DOHH2 (cell line): ENCODE results near the gene TLL2.
"Not testable (repeated sequence)": the region's sequence is repeated elsewhere in the genome, so short reads cannot be mapped to it uniquely, and the experiment has no call there.

Experiments used
- H3F3A ChIP-seq: fragments of 200-600 bp; sonication (generic), shearing (Covaris generic); 2 replicates; pipeline ENCODE4 v1.6.0; 2016; ENCODE audit warnings: antibody characterized with exemption, mild to moderate bottlenecking; ENCODE audit not compliant: control insufficient read depth, insufficient read depth
- H3K27ac ChIP-seq: fragments of 200-600 bp; sonication (generic); 2 replicates; pipeline ENCODE4 v1.5.1; 2014; ENCODE audit warnings: low read depth, mild to moderate bottlenecking, low read length, moderate library complexity
- H3K27me3 ChIP-seq: fragments of 200-600 bp; sonication (generic); 2 replicates; pipeline ENCODE4 v1.6.1; 2014; ENCODE audit warnings: mild to moderate bottlenecking, low read length, mixed read lengths; ENCODE audit not compliant: control insufficient read depth
- H3K36me3 ChIP-seq: fragments of 200-600 bp; sonication (generic); 2 replicates; pipeline ENCODE4 v1.6.1; 2014; ENCODE audit warnings: mild to moderate bottlenecking, low read length, moderate library complexity, mixed read lengths; ENCODE audit not compliant: control insufficient read depth
- H3K4me1 ChIP-seq: fragments of 200-600 bp; sonication (generic); 2 replicates; pipeline ENCODE4 v1.6.1; 2014; ENCODE audit warnings: mild to moderate bottlenecking, low read length, mixed read lengths; ENCODE audit not compliant: control insufficient read depth
- H3K4me2 ChIP-seq: fragments of 200-600 bp; sonication (generic); 2 replicates; pipeline ENCODE4 v1.6.0; 2014; ENCODE audit warnings: mild to moderate bottlenecking, low read length, moderate library complexity
- H3K4me3 ChIP-seq: fragments of 200-600 bp; sonication (generic); 2 replicates; pipeline ENCODE4 v1.5.1; 2014; ENCODE audit warnings: mild to moderate bottlenecking, low read length, mixed read lengths
- H3K79me2 ChIP-seq: fragments of 200-600 bp; sonication (generic); 2 replicates; pipeline ENCODE4 v1.6.1; 2014; ENCODE audit warnings: mild to moderate bottlenecking, low read length, mixed read lengths; ENCODE audit not compliant: control insufficient read depth
- H3K9me2 ChIP-seq: fragments of 200-600 bp; sonication (generic); replicated peaks from 2 replicates; pipeline ENCODE4 v1.6.1; 2014; ENCODE audit warnings: mild to moderate bottlenecking, low read length, mixed read lengths; ENCODE audit not compliant: control insufficient read depth
- H3K9me3 ChIP-seq: fragments of 200-600 bp; sonication (generic); 2 replicates; pipeline ENCODE4 v1.6.1; 2014; ENCODE audit warnings: antibody characterized with exemption, low read length, mixed read lengths; ENCODE audit not compliant: control insufficient read depth, insufficient read depth
- H4K20me1 ChIP-seq: fragments of 200-600 bp; sonication (generic); 2 replicates; pipeline ENCODE4 v1.6.0; 2014; ENCODE audit warnings: low read depth, mild to moderate bottlenecking, antibody characterized with exemption, low read length, moderate library complexity; ENCODE audit not compliant: control insufficient read depth, insufficient read depth
- CTCF ChIP-seq: fragments of 200-600 bp; sonication (generic); IDR thresholded peaks from one replicate; pipeline ENCODE4 v1.5.1; 2014; ENCODE audit warnings: antibody characterized with exemption, mild to moderate bottlenecking, low read depth, low read length; ENCODE audit not compliant: poor library complexity, severe bottlenecking
- EZH2phosphoT487 ChIP-seq: fragments of 200-600 bp; sonication (generic); IDR thresholded peaks from 2 replicates; pipeline ENCODE4 v1.6.1; 2017; ENCODE audit warnings: borderline replicate concordance, mild to moderate bottlenecking, antibody characterized with exemption, low read length, moderate library complexity, mixed read lengths

The TLL2 gene

GRCh38 chr10:96556003-96556402 is 42.3 kb upstream of the TLL2 start:
- no peaks in the 10 kb centered on the region for H3F3A ChIP-seq
- no peaks in the 10 kb centered on the region for H3K79me2 ChIP-seq
- H3K4me3 ChIP-seq: no peak overlapping the region
- no peak overlapping the region for H3K27ac ChIP-seq
- H3K27me3 ChIP-seq: no peaks in the 10 kb centered on the region
- H3K4me1 ChIP-seq: no peaks in the 10 kb centered on the region
- no peaks in the 10 kb centered on the region for H4K20me1 ChIP-seq
- no peaks in the 10 kb centered on the region for H3K9me3 ChIP-seq
- no peak overlapping the region for H3K4me2 ChIP-seq
- no peaks in the 10 kb centered on the region for H3K9me2 ChIP-seq
- H3K36me3 ChIP-seq: peaks cover 81% of the 10 kb centered on the region
- no peak for TF ChIP-seq EZH2phosphoT487
- TF ChIP-seq CTCF: peak; percentile 55

- Histone ChIP-seq H3K36me3 (peaks cover 82% of the 10 kb centered on the region), H3K9me2 (no peaks in the 10 kb centered on the region), H3K27ac (no peak overlapping the region), H3K79me2 (no peaks in the 10 kb centered on the region), H3K4me3 (no peak overlapping the region), H3K4me1 (no peaks in the 10 kb centered on the region), H4K20me1 (no peaks in the 10 kb centered on the region), H3K27me3 (no peaks in the 10 kb centered on the region), H3K4me2 (no peak overlapping the region), H3K9me3 (no peaks in the 10 kb centered on the region), H3F3A (no peaks in the 10 kb centered on the region)
- TF ChIP-seq CTCF (no peak), EZH2phosphoT487 (no peak)
These were observed 41.6 kb upstream of the TLL2 start for GRCh38 chr10:96555330-96555729.

GRCh38 chr10:96548589-96548988 is 34.9 kb upstream of the TLL2 start:
- Histone ChIP-seq H3K36me3 (peaks cover 83% of the 10 kb centered on the region), H4K20me1 (no peaks in the 10 kb centered on the region)

GRCh38 chr10:96545558-96545957 is 31.8 kb upstream of the TLL2 start:
- H3K4me3 ChIP-seq, H3K4me1 ChIP-seq, H3K79me2 ChIP-seq, H3K27me3 ChIP-seq, H3K9me2 ChIP-seq, H3K27ac ChIP-seq, H4K20me1 ChIP-seq, H3F3A ChIP-seq, H3K9me3 ChIP-seq, H3K4me2 ChIP-seq: not testable (repeated sequence)
- peaks cover 74% of the 10 kb centered on the region for H3K36me3 ChIP-seq

More at GRCh38 chr10:96548589-96548988, 34.9 kb upstream of the TLL2 start:
- no peaks in the 10 kb centered on the region; the same call in 1 of the 2 replicates for H3K79me2 ChIP-seq
- no peaks in the 10 kb centered on the region for H3F3A ChIP-seq
- no peak overlapping the region for H3K4me3 ChIP-seq
- H3K27me3 ChIP-seq: no peaks in the 10 kb centered on the region
- no peaks in the 10 kb centered on the region for H3K9me2 ChIP-seq
- H3K4me1 ChIP-seq: no peaks in the 10 kb centered on the region
- TF ChIP-seq EZH2phosphoT487 (no peak), CTCF (no peak)
- H3K27ac ChIP-seq: no peak overlapping the region
- H3K4me2 ChIP-seq: no peak overlapping the region
- H3K9me3 ChIP-seq: no peaks in the 10 kb centered on the region
